Myocyte (in vitro differentiated cells): Measurements from ENCODE around the gene HDAC7. TPM values are rescaled to one million over a fixed set of nuclear protein-coding genes. Genes with fewer than 3 reads are reported as not detected.

Experiments used
- DNase-seq: peaks from one replicate; pipeline ENCODE4 v3.0.0-alpha.2; 2012; ENCODE audit warnings: low read depth
- total RNA-seq: library from RNA; depleted of rRNA; stranded (reverse); fragments of >200 nt; gene quantifications from 2 replicates; pipeline ENCODE4 v1.2.3, GENCODE V29; 2014

The HDAC7 gene
- total RNA-seq, 1 donor from 2014 or later = 13.8 TPM

DNA sequence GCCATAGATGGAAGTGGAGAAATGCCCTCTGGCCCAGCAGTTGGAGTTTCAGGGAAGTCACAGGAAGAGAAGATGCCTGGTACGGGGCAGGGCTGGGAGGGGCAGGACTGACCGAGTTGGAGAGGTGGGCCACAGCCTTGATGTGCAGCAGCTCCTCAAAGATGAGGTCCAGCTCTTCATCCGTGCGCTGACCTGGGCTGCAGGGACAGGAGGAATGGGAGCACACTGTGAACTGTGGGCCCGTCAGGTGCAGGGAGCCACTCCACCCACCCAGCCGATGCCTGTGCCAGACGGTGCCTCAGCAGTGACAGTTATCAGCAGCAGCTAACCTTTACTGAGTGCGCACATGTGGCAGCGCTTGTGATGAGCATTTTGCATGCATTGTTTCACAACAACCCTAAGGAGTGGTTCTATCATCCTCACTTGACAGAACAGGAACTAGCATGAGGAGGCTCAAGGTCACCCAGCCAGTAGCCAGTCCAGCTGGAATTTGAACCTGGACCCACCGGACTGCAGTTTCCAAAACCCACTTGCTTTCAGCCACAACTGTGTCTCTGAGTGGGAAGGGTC is 69.4 kb downstream of the HDAC7 start:
- DNase-seq = no peak

DNA sequence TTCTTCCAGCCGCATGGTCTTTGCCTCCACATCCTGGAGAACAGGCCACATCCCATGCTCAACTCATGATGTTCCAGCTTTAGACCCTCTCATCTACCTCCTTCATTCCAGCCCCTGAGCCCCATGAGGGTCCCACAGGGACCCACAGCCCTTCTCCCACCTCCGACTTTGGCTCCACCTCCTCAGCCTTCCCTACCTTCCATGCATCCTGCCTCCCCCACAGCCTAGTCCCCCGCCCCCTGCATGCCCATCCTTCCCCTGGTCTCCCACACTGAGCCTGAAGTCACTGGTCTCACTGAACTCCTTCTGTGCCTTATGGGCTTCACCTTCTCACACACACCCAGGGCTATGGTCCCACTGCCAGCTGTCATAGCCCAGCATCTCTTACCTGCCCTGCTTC is 70.8 kb downstream of the HDAC7 start:
- no peak for DNase-seq

DNA sequence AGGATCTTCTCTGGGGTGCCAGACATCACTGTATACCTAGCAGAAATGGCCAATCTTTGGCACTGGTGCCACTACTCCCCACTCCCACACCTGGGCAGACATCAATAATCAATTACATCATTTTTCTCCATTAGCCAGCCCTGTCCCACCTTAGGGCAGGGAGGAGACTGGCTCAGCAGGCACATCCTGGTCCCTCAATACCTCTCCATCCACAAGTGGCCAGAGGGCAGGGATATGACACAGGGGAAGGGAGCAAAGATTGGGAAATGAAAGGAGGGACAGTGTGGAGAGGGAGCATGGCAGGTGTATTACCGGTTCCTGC is 71.2 kb downstream of the HDAC7 start:
- DNase-seq = no peak

DNA sequence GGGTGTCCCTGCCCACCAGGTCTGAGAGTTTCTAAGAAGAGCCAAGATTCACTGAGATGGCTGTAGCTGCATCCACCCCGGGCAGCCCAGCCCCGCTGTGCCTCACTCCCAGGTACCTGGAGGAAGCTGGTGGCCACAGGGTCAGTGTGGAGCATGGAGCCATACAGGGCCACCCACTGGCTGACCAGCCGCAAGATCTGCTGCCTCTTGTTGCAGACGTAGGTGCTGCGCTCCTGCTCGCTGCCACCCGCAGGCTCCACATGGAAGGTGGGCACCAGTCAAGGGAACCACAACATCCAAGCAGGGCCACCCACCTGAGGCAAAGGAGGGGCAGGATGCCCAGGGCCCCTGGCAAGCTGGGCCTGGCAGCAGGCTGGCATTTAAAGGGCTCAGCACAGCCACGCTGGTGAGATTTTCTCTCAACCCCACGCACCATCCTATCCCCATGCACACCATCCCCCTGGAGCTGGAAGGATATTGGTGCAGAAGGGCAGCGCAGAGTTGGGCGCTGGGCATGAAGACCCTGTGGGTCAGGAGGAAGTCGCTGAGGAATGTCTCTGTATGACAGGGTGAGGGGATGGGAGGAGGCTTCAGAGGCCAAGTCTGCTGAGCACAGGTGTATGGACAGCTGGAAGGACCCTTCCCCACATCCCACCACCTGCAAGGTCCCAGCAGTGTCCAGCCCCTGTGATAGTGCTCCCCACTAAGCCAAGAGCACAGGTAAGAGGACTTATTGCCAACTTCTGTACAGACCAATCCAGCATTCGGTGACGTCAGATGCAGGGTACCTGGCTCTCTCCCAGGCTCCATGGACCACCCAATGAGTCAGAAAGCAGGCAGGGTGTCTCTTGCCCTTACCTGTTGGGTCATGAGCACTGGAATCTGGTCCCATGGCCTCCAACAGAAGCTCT is 71.9 kb downstream of the HDAC7 start:
- DNase-seq = no peak

DNA sequence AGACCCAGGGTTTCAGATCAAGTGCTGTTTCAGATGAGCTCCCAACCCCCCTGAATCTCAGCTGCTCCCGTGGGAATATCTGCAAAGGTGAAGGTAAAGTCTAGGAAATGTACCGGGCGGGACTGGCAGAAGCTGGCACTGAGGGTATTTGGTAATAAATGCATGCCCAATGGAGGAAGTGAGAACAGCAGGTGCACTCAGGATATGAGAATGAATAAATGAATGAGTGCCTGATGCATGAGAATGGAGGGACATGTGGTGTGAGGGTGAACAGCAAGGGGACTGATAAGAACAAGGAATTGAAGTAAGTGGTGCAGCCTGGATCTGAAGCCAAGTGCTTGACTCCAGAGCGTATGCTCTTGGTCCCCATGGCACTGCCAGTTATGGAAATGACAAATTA is 72.6 kb downstream of the HDAC7 start:
- DNase-seq = no peak

DNA sequence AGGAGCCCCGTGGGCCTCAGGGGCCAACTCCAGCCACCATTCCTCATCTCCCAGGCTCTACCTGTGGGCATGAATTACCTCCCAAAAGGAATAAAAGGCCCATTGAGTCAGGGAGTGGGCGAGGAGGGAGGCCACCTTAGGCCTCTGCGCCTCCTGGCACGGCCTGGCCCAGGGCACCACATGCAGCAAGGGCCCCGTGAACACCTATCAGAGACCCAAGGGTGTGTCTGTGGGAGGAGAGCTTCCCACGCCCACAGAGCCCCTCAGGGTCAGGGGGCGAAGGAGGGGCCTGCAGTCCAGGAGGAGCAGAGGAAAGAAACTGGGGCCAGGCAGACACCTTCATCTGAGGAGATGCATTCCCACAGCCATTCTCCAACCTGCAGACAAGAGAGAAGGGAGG is 73.2 kb downstream of the HDAC7 start:
- no peak for DNase-seq

DNA sequence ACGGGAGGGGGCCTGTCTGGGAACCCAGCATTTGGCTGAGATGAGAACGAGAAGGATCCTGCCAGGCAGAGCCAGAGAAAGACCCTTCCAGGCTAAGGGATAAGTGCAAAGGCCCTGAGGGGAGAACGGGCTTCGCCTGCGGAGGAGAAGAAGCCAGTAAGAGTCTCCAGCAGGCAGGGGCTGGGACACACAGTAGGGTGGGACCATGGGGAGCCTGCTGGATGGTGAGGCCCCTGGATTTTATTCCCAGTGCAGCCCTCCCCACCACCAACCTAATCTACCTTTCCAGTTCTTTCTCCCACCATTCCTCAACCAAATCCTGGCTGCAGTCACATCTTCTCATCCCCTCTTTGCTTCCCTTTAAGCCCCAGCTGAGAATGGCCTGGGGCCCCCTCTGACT is 73.6 kb downstream of the HDAC7 start:
- no peak for DNase-seq

DNA sequence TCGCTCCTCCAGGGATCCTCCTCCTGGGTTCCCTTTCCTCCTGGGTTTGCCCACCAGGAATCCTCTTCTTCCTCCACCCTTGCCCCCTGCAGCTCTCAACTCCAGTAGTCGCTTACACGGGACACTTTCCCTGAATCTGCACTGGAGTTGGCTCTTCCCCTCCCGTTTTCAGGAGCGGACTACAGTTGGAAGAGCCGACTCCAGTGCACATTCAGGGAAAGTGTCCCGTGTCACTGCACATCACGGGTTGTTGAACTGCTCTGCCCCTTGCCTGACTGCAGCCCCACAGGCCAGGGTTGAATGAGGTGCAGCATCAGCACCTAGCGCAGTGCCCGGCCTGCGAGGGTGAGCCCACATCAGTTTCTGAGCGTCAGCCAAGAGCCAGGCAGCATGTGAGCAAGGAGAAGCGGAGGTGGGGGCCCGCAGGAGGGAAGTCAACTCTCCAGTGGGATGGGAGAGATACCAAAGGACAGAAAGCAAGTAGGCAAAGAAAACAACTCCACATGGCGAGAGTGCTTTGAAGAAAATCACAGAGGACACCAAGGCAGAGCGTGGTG is 74.1 kb downstream of the HDAC7 start:
- DNase-seq = no peak

DNA sequence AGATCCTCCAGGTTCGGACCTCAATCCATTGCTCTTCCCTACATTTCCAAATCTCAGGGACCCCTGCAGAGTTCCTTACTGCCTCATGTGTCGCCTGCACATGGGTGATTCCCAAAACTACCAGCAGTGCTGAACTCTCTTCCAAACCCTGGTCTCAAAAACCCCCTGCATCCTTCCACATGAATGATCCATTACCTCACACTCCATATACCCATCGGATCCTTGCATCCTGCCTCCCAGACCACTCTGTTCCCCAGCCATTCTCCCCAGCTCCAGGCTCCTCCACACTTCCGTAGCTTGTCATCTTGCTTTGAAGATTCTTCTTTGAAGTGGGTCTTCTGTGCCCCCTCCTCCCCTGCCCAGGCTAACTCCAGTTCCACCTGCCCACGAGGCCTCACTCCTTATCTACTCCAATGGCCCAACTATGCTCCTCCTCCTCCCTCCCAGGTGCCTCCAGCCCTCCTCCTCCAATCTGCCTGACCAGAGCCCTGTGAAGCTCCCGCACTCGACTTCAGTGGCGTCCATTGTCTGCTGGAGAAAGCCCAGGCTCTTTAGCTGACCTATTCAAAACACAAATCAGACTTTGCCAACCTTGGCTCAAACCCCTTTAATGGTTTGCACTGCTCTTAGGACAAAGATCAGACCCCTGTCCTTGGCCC is 74.8 kb downstream of the HDAC7 start:
- DNase-seq = no peak

DNA sequence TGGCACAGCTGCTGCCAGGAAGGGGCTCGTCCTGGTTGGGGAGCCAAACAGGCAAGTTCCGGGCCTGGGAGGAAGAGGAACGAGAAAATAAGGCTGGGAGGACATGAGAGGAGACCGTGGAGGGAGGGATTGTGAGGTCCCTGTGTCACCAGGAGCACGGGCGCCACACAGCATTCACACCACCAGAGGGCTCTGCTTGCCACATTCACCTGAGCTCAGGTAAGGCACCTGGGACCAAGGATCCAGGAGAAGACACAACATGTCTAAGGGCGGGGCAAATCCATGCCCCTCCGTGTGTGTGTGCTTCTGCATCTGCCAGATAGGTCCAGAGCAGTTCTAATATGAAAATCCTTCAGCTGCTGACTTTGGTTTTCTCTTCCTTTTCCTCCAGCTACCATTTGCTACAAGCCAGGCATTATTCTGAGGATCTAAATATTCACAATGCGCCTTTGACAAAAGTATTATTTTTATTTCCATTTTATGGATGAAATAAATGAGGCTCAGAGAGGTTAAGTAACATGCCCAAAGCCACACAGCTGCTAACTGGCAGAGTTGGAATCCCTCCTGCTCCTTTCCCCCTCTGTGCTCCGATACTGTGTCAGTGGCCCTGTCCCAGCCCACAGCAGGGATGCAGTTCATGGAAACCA is 75.6 kb downstream of the HDAC7 start:
- no peak for DNase-seq

DNA sequence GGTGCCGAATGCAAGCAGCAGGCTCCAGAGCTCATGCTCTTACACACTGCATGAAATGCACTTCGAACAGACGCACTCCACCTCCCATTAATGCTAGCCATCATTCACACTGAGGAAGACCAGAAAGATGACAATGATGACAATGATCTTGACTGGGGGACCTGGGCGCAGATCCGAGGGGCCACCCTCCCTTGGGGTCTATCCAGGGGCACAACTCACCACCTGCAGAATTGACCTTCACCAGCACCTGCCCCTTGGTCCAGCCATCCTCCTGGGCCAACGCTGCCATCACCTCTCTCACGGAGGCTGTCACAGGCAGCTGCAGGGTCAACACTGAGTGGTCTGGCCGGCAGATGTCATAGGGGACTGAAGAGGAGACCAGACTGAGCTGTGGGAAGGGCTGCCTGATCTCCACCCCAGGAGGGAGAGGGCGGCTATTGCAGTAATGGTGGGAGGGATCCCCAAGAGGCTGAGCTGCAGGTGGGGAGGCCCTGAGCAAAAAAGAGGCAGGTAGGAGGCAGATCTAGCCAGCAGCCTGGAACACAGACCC is 76.3 kb downstream of the HDAC7 start:
- no peak for DNase-seq

DNA sequence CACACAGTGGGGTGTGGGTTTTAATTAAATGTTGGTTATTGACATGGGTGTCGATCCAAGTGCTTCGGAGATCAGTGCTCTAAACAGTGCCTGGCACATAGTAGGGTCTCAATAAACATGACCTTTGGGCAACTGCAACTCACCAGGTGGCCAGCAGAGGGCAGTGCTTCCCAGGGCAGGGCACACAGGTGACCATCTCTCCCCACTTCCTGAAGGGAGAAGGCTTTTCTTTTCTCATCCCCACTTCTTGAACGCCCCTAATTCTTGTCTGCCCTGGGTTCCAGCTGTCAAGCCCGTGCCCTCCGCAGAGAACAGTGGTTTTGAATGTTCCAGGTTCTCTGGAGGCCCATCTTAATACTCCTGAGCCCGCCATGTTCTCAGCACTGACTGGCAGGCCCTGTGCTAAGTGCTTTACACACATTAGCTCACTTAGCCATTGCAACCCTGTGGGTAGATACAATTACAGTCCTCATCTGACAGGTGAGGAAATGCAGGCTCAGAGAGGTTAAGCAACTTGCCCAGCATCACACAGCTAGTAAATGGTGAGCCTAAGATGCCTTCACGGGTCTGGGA is 77.4 kb downstream of the HDAC7 start:
- no peak for DNase-seq

DNA sequence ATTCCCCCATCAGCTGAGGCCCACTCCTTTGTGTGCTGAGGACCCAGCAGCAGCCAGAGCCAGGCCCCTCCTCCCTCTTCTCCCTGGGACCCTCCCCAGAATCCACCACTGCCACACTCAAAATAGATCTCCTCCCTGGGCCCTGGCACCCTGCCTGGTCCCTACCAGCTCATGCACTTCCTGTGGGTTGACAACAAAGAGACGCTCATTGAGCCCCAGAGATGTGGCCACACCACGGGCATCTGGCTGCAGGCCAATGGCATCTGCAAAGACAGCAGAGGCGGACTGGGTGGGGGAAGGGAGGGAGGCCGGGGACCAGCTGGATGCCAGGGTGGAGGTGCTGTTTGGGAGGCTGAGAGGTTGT is 78.4 kb downstream of the HDAC7 start:
- peak; percentile 98 for DNase-seq

DNA sequence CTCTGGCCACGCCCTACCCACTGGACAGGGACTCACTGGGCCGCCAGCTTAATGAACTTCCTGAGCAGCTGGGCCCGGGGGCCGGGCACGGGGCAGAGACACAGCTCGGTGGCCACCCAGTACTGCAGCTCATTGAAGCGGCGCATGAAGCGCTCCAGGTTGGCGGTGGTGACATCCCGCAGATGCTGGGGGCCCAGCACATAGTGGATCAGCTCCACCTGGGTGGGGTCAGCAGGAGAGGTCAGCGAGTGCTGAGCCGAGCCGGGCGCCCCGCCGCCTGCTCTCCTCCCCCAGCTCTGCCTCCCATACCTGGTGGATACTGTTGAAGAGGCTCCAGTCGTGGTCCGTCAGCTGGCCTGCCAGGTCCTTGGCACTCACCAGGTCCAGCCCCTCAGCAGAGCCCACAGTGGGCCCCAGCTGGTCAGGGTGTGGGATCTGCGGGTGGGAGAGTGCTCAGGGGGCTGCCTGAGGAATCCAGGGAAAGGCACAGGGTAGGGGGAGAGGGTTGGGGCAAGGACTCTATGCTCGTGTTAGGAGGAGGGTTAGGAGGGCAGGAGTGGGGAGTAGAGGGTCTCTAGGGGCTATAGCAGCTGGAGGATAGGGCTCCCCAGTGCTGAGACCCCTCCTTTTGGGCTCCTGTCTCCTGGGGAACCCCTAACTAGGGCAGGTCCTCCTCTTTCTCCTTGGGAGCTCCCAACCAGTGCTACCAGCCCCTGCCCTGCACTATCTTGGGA is 78.9 kb downstream of the HDAC7 start:
- DNase-seq = no peak

DNA sequence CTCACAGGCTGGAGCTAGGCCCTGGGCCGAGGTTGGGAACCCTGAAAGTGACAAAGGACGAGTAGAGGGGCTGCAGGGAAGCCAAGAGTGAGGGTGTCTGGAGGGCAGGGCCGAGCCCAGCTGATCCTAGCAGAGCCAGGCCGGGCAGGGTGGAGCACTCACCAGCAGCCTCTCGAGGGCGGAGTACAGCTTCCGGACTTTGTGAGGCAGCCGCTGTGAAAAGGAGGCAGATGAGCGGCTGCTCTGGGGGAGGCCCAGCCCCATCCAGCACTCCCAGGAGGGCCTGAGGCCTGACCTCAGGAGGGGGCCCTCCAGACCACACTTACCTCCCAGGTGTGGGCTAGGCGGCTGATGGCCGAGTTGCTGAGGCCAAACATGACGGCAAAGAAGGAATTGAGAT is 79.7 kb downstream of the HDAC7 start:
- no peak for DNase-seq

DNA sequence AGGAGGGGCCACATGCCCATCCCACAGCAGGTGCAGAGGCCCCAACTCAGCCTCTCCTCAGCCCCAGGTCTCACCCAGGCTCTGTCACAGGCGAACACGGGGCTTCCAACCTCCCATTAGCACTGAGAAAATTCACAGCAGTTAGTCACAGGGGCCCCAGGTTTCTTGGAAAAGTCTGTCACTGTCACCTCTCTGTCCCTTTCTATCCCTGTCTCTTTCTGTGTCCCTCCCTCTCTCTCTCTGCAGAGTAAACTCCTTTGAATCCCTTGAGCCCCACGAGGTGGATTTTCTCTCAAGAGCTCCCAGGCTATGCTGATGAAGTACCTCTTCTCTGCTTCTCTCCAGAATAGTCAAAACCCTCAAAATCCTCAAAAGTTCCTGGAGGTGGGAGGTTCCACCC is 80.4 kb downstream of the HDAC7 start:
- no peak for DNase-seq

DNA sequence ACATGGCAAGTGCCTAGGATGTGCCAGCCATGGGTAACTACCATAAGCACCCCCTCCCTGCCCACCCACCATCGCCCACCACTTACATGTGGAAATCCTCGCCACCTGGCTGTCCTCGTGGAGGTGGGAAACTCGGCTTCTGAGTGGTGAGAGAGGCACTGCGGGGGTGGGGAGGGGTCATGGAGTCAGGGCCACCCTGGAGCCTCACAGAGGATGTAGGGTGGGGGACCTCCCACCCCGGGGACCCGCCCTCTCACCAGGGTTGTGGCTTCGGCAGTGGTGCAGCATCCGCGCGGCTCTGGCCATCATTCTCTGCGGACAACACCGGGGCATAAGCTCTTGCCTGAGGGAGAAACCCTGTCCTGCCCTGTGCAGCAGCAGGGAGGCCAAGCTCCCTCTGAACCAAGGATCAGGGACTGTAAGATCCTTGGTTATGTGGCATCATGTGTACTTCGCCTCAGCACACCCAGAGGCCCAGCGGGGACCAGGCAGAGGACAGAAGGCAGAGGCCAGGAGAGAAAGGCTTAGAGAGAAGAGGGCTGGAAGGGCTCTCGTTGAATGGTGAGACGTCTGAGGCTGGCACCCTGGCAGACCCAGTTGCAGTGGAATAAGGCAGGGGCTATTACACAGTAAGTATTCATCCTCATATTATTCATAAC is 81.6 kb downstream of the HDAC7 start:
- DNase-seq = no peak

DNA sequence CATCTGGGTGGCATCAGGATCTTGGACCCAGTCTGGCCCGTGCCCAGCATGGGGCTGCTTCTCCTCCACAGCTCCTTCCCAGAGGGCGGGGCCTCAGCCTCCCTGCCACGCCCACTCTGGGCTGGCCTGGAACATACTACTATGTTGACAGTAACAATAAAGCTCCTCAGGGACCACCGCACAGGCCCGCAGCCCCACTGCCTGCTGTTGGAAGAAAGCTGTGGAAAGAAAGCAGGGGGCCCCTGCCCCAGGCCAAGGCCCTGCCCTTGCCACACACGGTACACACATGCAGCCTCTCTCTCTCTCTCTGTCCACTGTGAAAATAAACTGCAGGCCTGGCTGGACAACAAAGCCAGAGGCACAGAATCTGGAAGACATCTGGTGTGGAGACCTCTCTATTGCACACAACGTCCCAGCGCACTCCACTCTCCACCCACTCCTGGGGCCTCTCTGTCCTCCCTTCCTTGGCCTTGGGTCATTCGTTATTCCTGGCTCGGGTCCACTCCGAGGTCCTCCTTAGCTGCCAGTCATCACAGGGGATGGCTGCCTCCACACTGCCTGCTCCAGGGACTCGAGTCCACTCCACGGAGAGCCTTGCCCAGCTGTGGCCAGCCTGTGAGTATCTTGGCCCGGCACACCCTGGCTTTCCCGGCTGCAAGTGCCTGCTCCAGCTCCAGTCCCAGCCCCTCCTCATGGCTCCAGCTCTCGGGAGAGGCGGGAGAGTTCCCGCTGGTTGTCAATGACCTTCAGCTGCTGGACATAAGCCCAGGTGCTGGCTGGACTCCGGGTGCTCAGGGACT is 82.6 kb downstream of the HDAC7 start:
- DNase-seq = peak; percentile 61

DNA sequence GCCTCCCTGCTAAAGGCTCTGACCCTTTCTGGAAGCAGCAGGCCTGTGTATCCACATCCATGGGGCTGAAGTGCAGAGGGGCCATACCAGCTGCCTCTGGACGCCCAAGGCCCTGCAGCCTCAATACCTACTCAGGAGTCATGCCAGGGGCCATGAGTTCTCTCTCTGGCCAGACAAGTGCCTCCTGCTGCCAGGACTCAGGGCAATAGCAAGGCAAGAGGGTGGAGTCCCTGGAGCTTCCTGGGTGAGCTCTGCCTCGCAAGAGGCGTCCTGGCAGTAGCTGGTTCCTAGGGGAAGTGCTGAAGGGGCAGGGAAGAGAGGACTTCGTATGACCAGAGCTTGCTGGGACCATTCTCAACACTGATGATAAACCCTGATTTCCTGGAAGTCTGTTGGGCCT is 83.5 kb downstream of the HDAC7 start:
- no peak for DNase-seq
